ENCODE results near the gene HENMT1. TPM values are rescaled to one million over a fixed set of nuclear protein-coding genes. Genes with fewer than 3 reads are reported as not detected.

The HENMT1 gene
- total and polyA plus RNA-seq, 2 experiments from 2014 or later: 3.8 to 4.7 TPM

GRCh38 chr1:108598340-108598739 is 62.6 kb downstream of the HENMT1 start:
- Histone ChIP-seq H3K4me1 (ENCODE audit: insufficient read depth) (peaks cover 12% of the 10 kb centered on the region), H2AFZ (no peak overlapping the region), H4K20me1 (ENCODE audit: insufficient read depth, poor library complexity, severe bottlenecking) (no peaks in the 10 kb centered on the region), H3K9me2 (replicated peaks; ENCODE audit: insufficient read depth) (no peaks in the 10 kb centered on the region), H3K9me3 (ENCODE audit: low read depth) (no peaks in the 10 kb centered on the region), H3K4me3 (no peak overlapping the region), H3K27me3 (no peaks in the 10 kb centered on the region), H3K79me2 (peaks cover 4% of the 10 kb centered on the region), H3K36me3 (replicated peaks; ENCODE audit: insufficient read depth, low read depth) (no peaks in the 10 kb centered on the region), H3K27ac (peak overlapping the region; percentile 63), H3K4me2 (no peak overlapping the region)
- TF ChIP-seq EZH2 (IDR thresholded peaks at IDR 0.05; ENCODE audit: borderline replicate concordance) (no peak), EZH2phosphoT487 (IDR thresholded peaks at IDR 0.05; ENCODE audit: low read depth, severe bottlenecking, unreplicated experiment) (no peak)
- TF ChIP-seq, protein P1, sequence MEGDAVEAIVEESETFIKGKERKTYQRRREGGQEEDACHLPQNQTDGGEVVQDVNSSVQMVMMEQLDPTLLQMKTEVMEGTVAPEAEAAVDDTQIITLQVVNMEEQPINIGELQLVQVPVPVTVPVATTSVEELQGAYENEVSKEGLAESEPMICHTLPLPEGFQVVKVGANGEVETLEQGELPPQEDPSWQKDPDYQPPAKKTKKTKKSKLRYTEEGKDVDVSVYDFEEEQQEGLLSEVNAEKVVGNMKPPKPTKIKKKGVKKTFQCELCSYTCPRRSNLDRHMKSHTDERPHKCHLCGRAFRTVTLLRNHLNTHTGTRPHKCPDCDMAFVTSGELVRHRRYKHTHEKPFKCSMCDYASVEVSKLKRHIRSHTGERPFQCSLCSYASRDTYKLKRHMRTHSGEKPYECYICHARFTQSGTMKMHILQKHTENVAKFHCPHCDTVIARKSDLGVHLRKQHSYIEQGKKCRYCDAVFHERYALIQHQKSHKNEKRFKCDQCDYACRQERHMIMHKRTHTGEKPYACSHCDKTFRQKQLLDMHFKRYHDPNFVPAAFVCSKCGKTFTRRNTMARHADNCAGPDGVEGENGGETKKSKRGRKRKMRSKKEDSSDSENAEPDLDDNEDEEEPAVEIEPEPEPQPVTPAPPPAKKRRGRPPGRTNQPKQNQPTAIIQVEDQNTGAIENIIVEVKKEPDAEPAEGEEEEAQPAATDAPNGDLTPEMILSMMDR (IDR thresholded peaks at IDR 0.05; ENCODE audit: poor library complexity): no peak
- DNase-seq (ENCODE audit: low spot score): no peak
- 74% methylated on average over 1 of the region's 1 CpG for WGBS (ENCODE audit: low lambda C conversion rate, missing lambda C conversion rate)

Other genes with a start within 250 kb of the HENMT1 start
- not detected in 2 replicates for gene NBPF6, start 210.8 kb downstream of the HENMT1 start, total RNA-seq
- gene NBPF6, start 210.8 kb downstream of the HENMT1 start, polyA plus RNA-seq: not detected in 2 replicates
- gene EEIG2, start 101.0 kb downstream of the HENMT1 start, total RNA-seq: 16.0 and 16.1 TPM in 2 replicates
- 3.6 and 5.1 TPM in 2 replicates for gene EEIG2, start 101.0 kb downstream of the HENMT1 start, polyA plus RNA-seq
- gene PRPF38B, start 31.2 kb upstream of the HENMT1 start, total RNA-seq: 26.1 and 27.9 TPM in 2 replicates
- gene PRPF38B, start 31.2 kb upstream of the HENMT1 start, polyA plus RNA-seq: 30.1 and 41.4 TPM in 2 replicates
- gene FNDC7, start 51.8 kb upstream of the HENMT1 start, total RNA-seq: not detected in 2 replicates
- gene FNDC7, start 51.8 kb upstream of the HENMT1 start, polyA plus RNA-seq: not detected in 2 replicates
- 55.7 and 77.5 TPM in 2 replicates for gene STXBP3, start 85.6 kb upstream of the HENMT1 start, total RNA-seq
- gene STXBP3, start 85.6 kb upstream of the HENMT1 start, polyA plus RNA-seq: 25.0 and 35.2 TPM in 2 replicates
- 0.20 and 0.80 TPM in 2 replicates for gene AKNAD1, start 196.0 kb upstream of the HENMT1 start, total RNA-seq
- not detected in 2 replicates for gene AKNAD1, start 196.0 kb upstream of the HENMT1 start, polyA plus RNA-seq
- gene GPSM2, start 215.9 kb upstream of the HENMT1 start, total RNA-seq: 12.8 and 21.6 TPM in 2 replicates
- gene GPSM2, start 215.9 kb upstream of the HENMT1 start, polyA plus RNA-seq: 7.2 and 7.3 TPM in 2 replicates